GM12892 (cell line): ENCODE data around the gene C20orf202.

Experiments used
- POLR2A ChIP-seq: IDR thresholded peaks from 2 replicates; pipeline ENCODE4 v1.6.1; 2011; ENCODE audit warnings: low read depth, low read length, control low read depth
- POLR2AphosphoS5 ChIP-seq: IDR thresholded peaks from 2 replicates; pipeline ENCODE4 v1.6.1; 2011; ENCODE audit warnings: low read depth, low read length, control low read depth

GRCh38 chr20:1166948-1167720 is 36.1 kb upstream of the C20orf202 start:
- TF ChIP-seq POLR2A (no peak), POLR2AphosphoS5 (no peak)
